Measurements from ENCODE around the gene FTCDNL1.

The FTCDNL1 gene

DNA sequence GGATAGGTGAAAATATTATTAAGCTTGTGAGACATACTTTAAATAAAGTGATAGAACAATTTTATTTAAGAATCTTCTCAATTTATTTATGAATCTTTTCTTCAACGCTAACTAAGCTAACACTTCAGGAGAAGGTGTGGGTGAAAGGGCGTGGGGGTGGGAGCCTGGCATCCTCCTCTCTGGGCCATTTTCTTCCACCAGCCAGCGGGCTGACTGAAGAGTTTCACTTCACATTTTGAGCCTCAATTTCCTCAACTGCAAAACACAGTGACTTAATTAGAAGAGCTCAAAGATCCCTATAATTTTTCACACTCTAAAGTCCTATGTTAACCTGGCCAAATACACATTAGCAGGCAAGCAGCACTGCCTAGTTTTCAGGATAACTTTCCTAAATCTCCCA, 94.8 kb downstream of the FTCDNL1 start:
- Mint-ChIP-seq H3K27ac (no peak overlapping the region), H3K4me1 (peaks cover 14% of the 10 kb centered on the region), H3K27me3 (ENCODE audit: low read depth) (peaks cover 28% of the 10 kb centered on the region)

DNA sequence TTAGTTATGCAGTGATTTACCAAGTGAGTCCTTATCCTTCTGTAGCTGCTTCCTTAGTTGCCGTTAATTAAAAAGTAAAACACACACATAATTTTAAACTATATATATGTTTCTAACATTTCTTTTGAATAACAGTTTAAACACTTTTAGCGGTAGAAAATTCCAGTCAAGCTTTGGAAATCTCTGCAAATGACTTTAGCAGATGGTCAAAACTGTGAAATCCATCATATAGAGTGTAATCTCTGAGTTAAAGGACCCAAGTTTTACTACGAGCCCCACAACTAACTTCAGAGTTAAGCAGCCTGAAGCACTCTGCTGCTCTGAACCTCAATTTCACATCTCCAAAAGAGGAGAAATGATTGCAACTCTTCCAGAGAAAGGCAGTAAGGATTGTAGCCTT, 96.2 kb downstream of the FTCDNL1 start:
- Mint-ChIP-seq H3K9me3 (peaks cover 5% of the 10 kb centered on the region), H3K4me3 (no peak overlapping the region), H3K27ac (no peak overlapping the region), H3K27me3 (ENCODE audit: low read depth) (peaks cover 32% of the 10 kb centered on the region), H3K36me3 (ENCODE audit: low read depth) (no peaks in the 10 kb centered on the region), H3K4me1 (peaks cover 14% of the 10 kb centered on the region)
- no peak for TF ChIP-seq CTCF (IDR thresholded peaks at IDR 0.05; ENCODE audit: unreplicated experiment in 3 of 3)

More for the DNA sequence above, 94.8 kb downstream of the FTCDNL1 start:
- H3K4me3 Mint-ChIP-seq, result no peak overlapping the region
- H3K9me3 Mint-ChIP-seq, result peaks cover 2% of the 10 kb centered on the region
- no peak for TF ChIP-seq CTCF (IDR thresholded peaks at IDR 0.05; ENCODE audit: unreplicated experiment in 3 of 3)
- no peaks in the 10 kb centered on the region for H3K36me3 Mint-ChIP-seq (ENCODE audit: low read depth)

DNA sequence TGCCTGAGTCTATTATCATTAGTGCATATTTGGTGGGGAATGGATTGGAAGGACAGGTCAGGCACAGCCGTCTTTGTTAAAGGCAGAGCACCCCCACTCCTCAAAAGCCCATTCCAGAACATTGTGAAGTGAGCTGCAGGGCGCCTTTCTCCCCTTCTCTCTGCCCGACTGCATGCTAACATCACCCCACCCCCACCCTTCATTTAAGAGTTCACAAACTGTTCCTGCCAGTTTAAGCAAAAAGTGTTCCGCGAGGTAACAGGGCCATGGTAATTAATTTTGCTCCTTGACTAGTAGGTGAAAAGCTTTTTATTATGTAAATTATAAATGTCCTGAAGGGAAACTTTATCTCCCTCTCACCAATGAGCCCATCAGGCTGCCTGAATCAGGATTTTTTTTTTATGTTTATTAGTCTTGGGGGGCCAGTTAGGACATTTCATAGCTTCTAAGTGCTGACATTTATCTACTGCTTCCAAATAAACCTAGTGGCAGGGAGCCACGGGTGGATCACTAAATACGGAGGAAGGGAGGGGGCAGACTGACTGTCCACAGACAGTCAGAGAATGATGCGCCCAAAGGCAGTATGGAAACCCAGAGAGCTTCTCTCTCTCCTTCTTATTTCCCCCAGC, 99.4 kb downstream of the FTCDNL1 start:
- Mint-ChIP-seq H3K4me3 (no peak overlapping the region), H3K4me1 (peaks cover 11% of the 10 kb centered on the region), H3K36me3 (ENCODE audit: low read depth) (no peaks in the 10 kb centered on the region), H3K9me3 (peaks cover 5% of the 10 kb centered on the region), H3K27ac (no peak overlapping the region), H3K27me3 (ENCODE audit: low read depth) (peaks cover 43% of the 10 kb centered on the region)
- no peak for TF ChIP-seq CTCF (IDR thresholded peaks at IDR 0.05; ENCODE audit: unreplicated experiment in 3 of 3)

GRCh38 chr2:199749571-199749970, 101.4 kb downstream of the FTCDNL1 start:
- Mint-ChIP-seq H3K4me3 (no peak overlapping the region), H3K27me3 (ENCODE audit: low read depth) (peaks cover 43% of the 10 kb centered on the region), H3K4me1 (peaks cover 21% of the 10 kb centered on the region), H3K9me3 (peaks cover 5% of the 10 kb centered on the region), H3K36me3 (ENCODE audit: low read depth) (no peaks in the 10 kb centered on the region), H3K27ac (no peak overlapping the region)
- no peak for TF ChIP-seq CTCF (IDR thresholded peaks at IDR 0.05; ENCODE audit: unreplicated experiment in 3 of 3)

DNA sequence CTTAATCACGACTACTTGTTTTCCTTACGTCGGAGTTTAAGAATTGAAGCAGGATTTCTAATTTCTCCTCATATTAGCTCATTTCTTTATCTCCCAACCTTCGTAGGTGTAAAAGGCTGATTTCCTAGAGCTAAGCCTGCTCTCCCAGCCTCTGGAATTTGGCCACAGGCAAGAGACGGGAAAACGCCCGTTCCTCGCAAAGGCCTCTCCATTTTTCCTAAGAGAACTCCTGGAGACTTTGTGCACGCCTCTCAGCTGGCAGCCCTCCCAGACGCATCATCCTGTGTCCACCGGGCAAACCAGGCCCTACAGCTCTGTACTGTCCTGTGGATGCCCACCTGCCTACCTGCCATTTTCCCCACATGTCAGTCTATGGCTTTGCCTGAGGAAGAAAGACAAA, 106.3 kb downstream of the FTCDNL1 start:
- no peaks in the 10 kb centered on the region for H3K9me3 Mint-ChIP-seq
- H3K36me3 Mint-ChIP-seq (ENCODE audit: low read depth), result no peaks in the 10 kb centered on the region
- H3K27ac Mint-ChIP-seq, result no peak overlapping the region
- no peak for TF ChIP-seq CTCF (IDR thresholded peaks at IDR 0.05; ENCODE audit: unreplicated experiment in 3 of 3)
- H3K4me3 Mint-ChIP-seq, result no peak overlapping the region
- peaks cover 21% of the 10 kb centered on the region for H3K4me1 Mint-ChIP-seq
- peaks cover 41% of the 10 kb centered on the region for H3K27me3 Mint-ChIP-seq (ENCODE audit: low read depth)

GRCh38 chr2:199744260-199744659, 106.7 kb downstream of the FTCDNL1 start:
- H3K9me3 Mint-ChIP-seq, result no peaks in the 10 kb centered on the region
- peaks cover 21% of the 10 kb centered on the region for H3K4me1 Mint-ChIP-seq
- no peak for TF ChIP-seq CTCF (IDR thresholded peaks at IDR 0.05; ENCODE audit: unreplicated experiment in 3 of 3)
- peaks cover 44% of the 10 kb centered on the region for H3K27me3 Mint-ChIP-seq (ENCODE audit: low read depth)
- no peak overlapping the region for H3K27ac Mint-ChIP-seq
- no peaks in the 10 kb centered on the region for H3K36me3 Mint-ChIP-seq (ENCODE audit: low read depth)
- H3K4me3 Mint-ChIP-seq, result no peak overlapping the region
